Fibroblast of skin of abdomen (primary cell): ENCODE results near the gene PSD4.

Source experiments
- DNase-seq: peaks from one replicate; pipeline ENCODE4 v3.0.0-alpha.2; 2013

PSD4 gene

GRCh38 chr2:113167962-113168340 is 5.8 kb upstream of the PSD4 start:
- DNase-seq: no peak

- no peak for DNase-seq
Observed at GRCh38 chr2:113169002-113169530, 4.7 kb upstream of the PSD4 start.

GRCh38 chr2:113169586-113169985 is 4.2 kb upstream of the PSD4 start:
- DNase-seq: no peak

GRCh38 chr2:113171334-113172075 is 2.3 kb upstream of the PSD4 start:
- DNase-seq: no peak

GRCh38 chr2:113172721-113173541 is 840 bp upstream of the PSD4 start:
- no peak for DNase-seq

GRCh38 chr2:113174376-113174750 is 592 bp downstream of the PSD4 start:
- no peak for DNase-seq

GRCh38 chr2:113175042-113175628 is 1.4 kb downstream of the PSD4 start:
- peak; percentile 12 for DNase-seq

- DNase-seq: no peak
Observed at GRCh38 chr2:113175736-113176695, 2.2 kb downstream of the PSD4 start.

- no peak for DNase-seq
Observed at GRCh38 chr2:113176696-113177355, 3.1 kb downstream of the PSD4 start.

GRCh38 chr2:113178069-113178746 is 4.4 kb downstream of the PSD4 start:
- no peak for DNase-seq

- no peak for DNase-seq
Observed at GRCh38 chr2:113178891-113179290, 5.1 kb downstream of the PSD4 start.

GRCh38 chr2:113179446-113180045 is 5.8 kb downstream of the PSD4 start:
- no peak for DNase-seq

GRCh38 chr2:113180131-113180946 is 6.6 kb downstream of the PSD4 start:
- DNase-seq: no peak

- DNase-seq: no peak
Observed at GRCh38 chr2:113181258-113182051, 7.7 kb downstream of the PSD4 start.

GRCh38 chr2:113182471-113183260 is 8.9 kb downstream of the PSD4 start:
- no peak for DNase-seq

GRCh38 chr2:113183264-113183663 is 9.5 kb downstream of the PSD4 start:
- no peak for DNase-seq

- no peak for DNase-seq
Observed at GRCh38 chr2:113183703-113184102, 9.9 kb downstream of the PSD4 start.
